GM18858 (cell line): ENCODE data around the gene ZNF160.
"Not testable (repeated sequence)": the region's sequence is repeated elsewhere in the genome, so short reads cannot be mapped to it uniquely, and the experiment has no call there.

Source experiments
- ATAC-seq: cut with Tn5 transposase; IDR thresholded peaks from one replicate; pipeline ENCODE4 v1.9.1; 2021; ENCODE audit not compliant: unreplicated experiment

ZNF160 gene

DNA sequence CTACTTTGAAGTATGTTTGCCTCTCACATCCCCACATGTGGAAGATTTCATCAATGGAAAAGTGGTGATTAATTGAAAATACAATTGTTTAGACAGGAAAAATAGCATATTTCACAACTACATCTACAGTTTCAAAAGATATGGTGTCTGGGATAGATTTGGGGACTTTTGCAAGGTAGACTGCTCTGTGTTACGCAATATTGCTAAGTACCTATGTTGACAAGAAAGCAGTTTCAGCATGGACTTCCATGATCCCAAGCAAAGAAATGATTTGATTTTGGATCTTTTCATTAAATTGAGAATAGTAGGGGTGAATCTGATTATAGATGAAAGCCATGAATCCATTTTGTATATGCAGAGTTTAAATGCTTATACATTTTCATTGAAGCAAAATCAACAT, 10.5 kb downstream of the ZNF160 start:
- no peak for ATAC-seq

DNA sequence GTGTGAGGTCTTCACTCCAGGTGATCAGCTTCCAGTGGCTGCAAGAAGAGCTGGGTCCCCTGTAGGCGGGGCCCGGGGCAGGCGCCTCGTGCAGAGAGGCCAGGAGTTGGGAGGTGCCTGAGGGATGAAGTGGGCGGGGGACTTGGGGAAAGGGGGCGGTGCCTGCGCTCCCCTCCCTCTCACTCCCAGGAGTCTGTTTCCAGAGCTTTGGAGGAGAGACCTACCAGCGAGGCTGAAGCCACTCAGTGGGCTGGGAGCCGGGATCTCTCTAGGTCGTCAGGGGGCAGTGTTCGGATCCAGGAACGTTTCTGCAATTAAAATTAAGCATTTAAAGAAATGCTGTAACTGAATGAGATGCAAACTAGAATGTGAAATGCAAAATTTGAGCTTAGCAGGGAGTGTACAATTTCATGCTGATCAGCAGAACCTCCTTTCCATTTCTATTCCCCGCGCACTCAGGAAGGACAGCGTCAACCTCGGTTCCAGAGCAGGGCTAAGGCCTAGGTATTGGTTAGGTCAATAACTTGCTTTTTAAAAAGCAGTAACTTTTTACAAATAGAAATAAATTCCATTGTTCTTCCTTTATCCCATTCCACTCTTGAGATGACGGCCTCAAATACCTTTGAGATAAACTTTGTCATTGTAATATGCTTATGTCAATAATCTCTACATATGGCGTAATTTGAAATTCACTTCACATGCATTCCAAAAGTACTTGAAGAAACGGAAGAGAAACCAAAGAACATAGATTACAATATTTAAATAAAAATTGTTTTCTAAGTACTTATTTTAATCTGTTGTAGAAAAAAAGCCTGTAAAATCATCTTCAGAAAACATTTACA, 11.6 kb downstream of the ZNF160 start:
- no peak for ATAC-seq

- no peak for ATAC-seq
Observed at GRCh38 chr19:53088091-53088490, 15.1 kb downstream of the ZNF160 start.

- no peak for ATAC-seq
Observed at GRCh38 chr19:53086949-53087348, 16.3 kb downstream of the ZNF160 start.

DNA sequence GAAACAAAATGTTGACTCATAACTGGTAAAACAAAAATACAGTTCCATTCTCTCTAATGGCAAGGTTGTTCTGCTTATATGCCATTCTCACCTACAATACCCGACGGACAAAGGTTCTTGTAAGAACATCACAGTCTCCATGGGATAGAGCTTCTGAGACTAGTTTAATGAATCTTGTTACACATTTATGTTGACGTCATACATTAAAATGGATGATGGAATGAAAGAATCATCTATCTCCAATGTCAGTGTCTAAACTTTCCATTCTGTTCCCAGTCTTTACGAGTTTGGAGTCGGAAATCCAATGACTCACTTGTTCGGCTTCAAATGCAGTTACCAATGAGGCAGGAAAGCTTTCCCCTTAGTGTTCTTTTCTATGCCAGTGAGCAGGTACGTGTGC, 17.7 kb downstream of the ZNF160 start:
- no peak for ATAC-seq

GRCh38 chr19:53082929-53083328, 20.3 kb downstream of the ZNF160 start:
- ATAC-seq: no peak

GRCh38 chr19:53079313-53079924, 23.8 kb downstream of the ZNF160 start:
- no peak for ATAC-seq

- no peak for ATAC-seq
Observed at GRCh38 chr19:53078668-53079067, 24.6 kb downstream of the ZNF160 start.

DNA sequence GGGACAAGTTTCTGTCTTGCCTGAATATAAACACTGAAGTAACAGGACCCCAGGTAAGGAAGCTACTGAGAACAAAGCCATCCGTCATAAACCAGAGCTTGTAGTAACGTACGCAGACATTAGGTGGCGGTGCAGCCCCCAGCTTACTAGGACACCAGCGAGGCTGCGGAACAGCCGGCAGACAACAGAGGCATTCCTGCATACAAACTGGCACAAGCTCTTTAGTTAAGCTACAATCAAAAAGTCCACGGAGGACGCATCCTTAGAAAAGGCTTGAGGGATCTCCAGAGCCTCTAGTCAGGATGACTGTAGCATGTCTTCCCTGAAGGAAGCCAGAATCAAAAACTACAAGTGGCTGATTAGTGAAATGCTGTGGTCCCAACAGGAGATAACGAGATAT, 26.2 kb downstream of the ZNF160 start:
- ATAC-seq: no peak

GRCh38 chr19:53068834-53069233, 34.4 kb downstream of the ZNF160 start:
- ATAC-seq: no peak

GRCh38 chr19:53068199-53068598, 35.0 kb downstream of the ZNF160 start:
- ATAC-seq: no peak

GRCh38 chr19:53057904-53058580, 45.2 kb downstream of the ZNF160 start:
- ATAC-seq: no peak

DNA sequence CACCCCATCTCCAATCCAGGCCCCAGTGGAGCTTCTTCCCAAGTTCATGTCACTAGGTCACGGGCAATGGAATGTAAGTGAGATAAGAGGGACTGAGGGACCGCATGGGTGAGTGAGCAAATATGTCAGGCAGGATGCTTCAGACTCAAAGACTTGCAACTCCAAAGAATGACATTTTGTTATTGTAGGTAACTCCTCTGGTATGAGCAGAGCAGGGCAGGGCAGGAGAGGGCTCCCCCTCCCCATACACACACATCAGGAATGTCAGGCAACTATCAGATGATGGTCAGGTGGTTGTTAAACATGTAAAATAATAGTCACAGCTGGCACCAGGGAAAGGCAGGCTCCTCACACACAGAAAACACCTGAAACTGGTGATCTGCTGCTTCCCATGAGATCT, 48.1 kb downstream of the ZNF160 start:
- ATAC-seq: no peak

DNA sequence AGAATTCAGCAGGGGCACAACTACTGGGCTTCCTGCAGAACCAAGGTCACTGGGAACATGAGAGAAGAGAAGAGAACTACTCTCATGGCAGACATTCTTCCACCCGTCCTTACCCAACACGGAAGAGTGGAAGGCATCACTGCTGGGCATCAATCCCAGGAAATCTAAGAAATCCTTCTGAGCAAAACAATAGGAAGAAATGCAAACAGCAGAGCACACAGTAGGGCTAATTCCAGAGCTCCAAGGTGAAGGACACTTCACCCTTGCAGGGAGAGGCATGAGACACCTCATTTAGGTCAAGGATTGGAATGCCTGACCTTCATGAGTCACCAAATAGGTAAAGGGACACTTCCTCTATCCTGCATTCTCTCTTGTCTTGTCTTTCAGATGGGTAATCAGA, 55.8 kb downstream of the ZNF160 start:
- ATAC-seq: no peak

GRCh38 chr19:53045536-53045935, 57.7 kb downstream of the ZNF160 start:
- ATAC-seq: no peak

DNA sequence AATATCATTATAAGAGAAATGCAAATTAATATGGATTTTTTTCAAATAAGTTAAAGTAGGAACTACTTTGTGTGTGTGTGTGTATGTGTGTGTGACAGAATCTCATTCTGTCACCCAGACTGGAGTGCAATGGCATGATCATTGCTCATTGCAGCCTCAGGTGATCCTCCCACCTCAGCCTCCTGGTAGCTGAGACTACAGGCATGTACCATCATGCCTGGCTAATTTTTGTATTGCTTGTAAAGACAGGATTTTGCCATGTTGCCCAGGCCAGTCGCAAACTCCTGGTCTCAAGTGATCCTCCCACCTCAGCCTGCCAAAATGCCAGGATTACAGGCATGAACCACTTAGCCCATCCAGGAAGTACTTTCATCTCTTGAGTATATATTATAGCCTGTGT, 61.9 kb downstream of the ZNF160 start:
- ATAC-seq: no peak

DNA sequence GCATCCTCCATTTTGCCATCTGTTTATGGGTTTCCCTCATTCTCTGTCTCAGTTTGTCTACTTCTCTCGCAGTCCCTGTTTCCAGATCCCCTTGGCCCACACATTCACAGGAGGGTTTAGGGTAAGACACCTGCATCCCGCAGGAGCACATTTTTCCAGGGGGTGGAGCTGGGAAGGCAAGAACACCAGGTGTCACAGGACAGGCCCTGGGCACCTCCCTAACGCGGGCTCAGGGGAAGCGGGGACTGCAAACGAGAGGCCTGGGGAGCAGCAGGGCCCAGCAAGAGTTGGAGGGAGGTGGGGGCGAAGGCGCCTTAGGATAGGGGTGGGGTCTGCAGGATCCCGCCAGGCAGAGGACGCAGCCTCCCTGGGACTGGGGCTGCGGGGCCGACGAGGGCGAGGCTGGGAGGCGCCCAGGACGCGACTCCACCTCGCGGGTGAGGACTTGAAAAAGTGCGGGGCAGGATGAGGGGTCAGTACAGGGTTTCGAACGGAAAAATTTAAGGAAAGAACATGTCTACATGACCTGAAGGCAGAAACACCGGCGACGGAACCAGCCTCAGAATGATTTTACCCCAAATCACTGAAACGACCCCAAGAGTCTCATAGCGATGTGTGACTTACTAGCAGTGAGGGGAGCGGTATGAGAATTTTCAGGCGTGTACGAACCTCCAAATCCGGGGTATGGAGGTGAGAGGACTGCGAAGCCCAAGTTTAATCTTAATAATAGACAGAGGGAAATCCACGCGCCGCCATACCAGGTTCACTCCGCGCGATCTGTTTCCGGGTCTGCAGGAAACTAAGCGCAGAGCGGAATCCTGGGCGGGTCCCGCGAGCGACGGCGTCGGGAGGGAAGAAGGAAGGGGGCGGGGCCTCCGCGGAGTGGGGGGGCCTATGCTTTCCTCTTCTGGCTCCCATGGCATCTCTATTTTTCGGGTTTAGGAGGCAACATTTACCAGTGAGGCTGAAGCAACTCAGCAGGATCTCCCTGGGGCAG, 65.8 kb downstream of the ZNF160 start:
- no peak for ATAC-seq

DNA sequence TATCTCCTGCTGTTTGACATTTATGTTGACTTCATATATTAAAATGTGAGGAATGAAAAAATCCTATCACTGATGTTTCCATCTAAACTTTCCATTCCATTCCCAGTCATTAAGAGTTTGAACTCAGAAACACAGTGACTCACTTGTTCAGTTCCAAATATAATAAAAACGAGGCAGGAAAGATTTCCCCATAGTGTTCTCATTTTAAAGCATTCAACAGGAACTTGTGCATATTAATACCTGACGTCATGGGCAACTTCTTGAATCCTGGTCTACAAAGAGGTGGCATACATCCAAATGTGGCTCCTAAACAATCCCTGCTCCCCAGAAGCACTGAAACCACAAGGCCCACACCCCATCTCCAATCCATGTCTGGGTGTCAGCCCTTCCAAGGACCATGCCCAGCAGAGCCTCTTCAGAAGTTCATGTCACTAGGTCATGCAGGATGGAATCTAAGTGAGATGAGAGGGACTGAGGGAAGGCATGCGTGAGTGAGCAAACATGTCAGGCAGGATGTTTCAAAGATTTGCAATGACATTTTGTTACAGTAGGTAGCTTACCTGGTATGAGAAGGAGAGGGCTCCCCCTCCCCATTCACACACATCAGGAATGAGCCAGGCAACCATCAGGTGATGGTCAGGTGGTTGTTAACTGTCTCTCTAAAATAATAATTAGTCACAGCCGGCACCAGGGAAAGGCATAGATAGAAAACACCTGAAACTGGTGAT, 68.1 kb downstream of the ZNF160 start:
- ATAC-seq: no peak

- no peak for ATAC-seq
Observed at GRCh38 chr19:53034054-53034453, 69.2 kb downstream of the ZNF160 start.

DNA sequence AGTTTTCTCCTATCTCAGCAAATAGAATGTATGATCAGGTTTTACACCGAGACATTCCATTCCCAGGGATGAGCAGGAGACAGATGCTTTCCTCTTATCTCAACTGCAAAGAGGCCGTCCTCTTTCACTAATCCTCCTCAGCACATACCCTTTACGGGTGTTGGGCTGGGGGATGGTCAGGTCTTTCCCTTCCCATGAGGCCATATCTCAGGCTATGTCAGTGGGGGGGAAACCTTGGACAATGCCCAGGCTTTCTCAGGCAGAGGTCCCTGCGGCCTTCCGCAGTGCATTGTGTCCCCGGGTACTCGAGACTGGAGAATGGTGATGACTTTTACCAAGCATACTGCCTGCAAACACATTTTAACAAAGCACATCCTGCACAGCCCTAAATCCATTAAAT, 74.9 kb downstream of the ZNF160 start:
- ATAC-seq: not testable (repeated sequence)
